Prostate gland (tissue), 2 donors: ENCODE data around the gene PSORS1C1. TPM values are rescaled to one million over a fixed set of nuclear protein-coding genes. Genes with fewer than 3 reads are reported as not detected.

Experiments used
- DNase-seq: peaks from one replicate; pipeline ENCODE4 v3.0.0-alpha.2; 2019; ENCODE audit warnings: low spot score
- H3K27ac ChIP-seq, 2 donors: fragments of 200-600 bp; sonication (generic); 2 replicates each; pipeline ENCODE4 v1.5.1; 2017 to 2019
- H3K27me3 ChIP-seq: fragments of 200-600 bp; sonication (generic); replicated peaks from 2 replicates; pipeline ENCODE4 v1.5.1; 2019; ENCODE audit not compliant: insufficient read depth
- H3K36me3 ChIP-seq, 2 donors: fragments of 200-600 bp; sonication (generic); 1 replicate in 1 of 2; 2 replicates in 1 of 2; pipeline versions ENCODE4 v1.5.1 to v1.8.1; 2017 to 2019
- H3K4me1 ChIP-seq: fragments of 200-600 bp; sonication (generic); replicated peaks from 2 replicates; pipeline ENCODE4 v1.5.1; 2019
- H3K4me3 ChIP-seq, 2 donors: fragments of 200-600 bp; sonication (generic); 2 replicates each; pipeline ENCODE4 v1.5.1; 2017 to 2019
- H3K9me3 ChIP-seq: fragments of 200-600 bp; sonication (generic); 2 replicates; pipeline ENCODE4 v1.5.1; 2017
- POLR2A ChIP-seq: fragments of 450-650 bp; IDR thresholded peaks from one replicate; pipeline ENCODE4 v1.6.1; 2016; ENCODE audit warnings: antibody characterized with exemption, mild to moderate bottlenecking
- POLR2AphosphoS5 ChIP-seq: sonication (generic); formaldehyde crosslinking; IDR thresholded peaks from one replicate; pipeline ENCODE4 v1.6.1; 2017; ENCODE audit warnings: antibody characterized with exemption
- WGBS: methylation state at CpG from one replicate; pipeline ENCODE4 v1.1.5; 2018; 5-methylcytosine and 5-hydroxymethylcytosine counted together
- intact Hi-C: fragments of 100-400 bp; cut with DNase I; formaldehyde crosslinking; loops from one replicate; pipeline ENCODE4 v1.14.2; 2022
- total RNA-seq, 2 donors: library from RNA; depleted of rRNA; stranded (reverse); fragments of >200 nt; gene quantifications; one replicate each; pipeline ENCODE4 v1.1.0, GENCODE V29; 2016
- TF ChIP-seq, protein P1 (sequence below), 4 experiments: fragments of 200-600 bp in 2 of 4; fragments of 450-650 bp in 2 of 4; sonication (generic) in 2 of 4; IDR thresholded peaks; 1 replicate in 3 of 4; 2 replicates in 1 of 4; pipeline ENCODE4 v1.5.1; 2016 to 2019; ENCODE audit warnings: antibody characterized with exemption in 4 of 4, mild to moderate bottlenecking in 2 of 4, moderate library complexity in 2 of 4

Gene PSORS1C1
- total RNA-seq, 2 donors from 2014 or later: 1.2 to 3.5 TPM

DNA sequence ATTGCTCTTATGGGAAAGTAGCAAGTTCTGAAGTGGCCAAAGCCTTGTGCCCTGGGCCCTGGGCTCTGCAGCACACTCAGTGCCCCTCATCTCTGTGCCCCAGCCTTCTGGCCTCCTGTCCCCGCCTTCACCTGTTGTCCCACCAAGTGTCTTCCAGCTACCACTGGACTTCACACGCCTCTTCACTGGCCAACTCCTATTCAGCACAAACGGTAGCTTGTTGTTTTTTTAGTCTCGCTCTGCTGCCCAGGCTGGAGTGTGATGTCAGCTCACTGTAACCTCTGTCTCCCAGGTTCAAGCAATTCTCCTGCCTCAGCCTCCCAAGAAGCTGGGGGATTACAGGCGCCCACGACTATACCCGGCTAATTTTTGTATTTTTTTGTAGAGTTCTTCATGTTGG lies 38.2 kb downstream of the PSORS1C1 start:
- intact Hi-C loops: no loop called here
- no peaks in the 10 kb centered on the region for H3K4me1 ChIP-seq
- no peaks in the 10 kb centered on the region for H3K36me3 ChIP-seq
- no peak for DNase-seq
- no peak overlapping the region for H3K27ac ChIP-seq
- no peak overlapping the region for H3K4me3 ChIP-seq
- no peaks in the 10 kb centered on the region for H3K27me3 ChIP-seq
- TF ChIP-seq, protein P1, sequence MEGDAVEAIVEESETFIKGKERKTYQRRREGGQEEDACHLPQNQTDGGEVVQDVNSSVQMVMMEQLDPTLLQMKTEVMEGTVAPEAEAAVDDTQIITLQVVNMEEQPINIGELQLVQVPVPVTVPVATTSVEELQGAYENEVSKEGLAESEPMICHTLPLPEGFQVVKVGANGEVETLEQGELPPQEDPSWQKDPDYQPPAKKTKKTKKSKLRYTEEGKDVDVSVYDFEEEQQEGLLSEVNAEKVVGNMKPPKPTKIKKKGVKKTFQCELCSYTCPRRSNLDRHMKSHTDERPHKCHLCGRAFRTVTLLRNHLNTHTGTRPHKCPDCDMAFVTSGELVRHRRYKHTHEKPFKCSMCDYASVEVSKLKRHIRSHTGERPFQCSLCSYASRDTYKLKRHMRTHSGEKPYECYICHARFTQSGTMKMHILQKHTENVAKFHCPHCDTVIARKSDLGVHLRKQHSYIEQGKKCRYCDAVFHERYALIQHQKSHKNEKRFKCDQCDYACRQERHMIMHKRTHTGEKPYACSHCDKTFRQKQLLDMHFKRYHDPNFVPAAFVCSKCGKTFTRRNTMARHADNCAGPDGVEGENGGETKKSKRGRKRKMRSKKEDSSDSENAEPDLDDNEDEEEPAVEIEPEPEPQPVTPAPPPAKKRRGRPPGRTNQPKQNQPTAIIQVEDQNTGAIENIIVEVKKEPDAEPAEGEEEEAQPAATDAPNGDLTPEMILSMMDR (IDR thresholded peaks at IDR 0.05): no peak
- no peak for TF ChIP-seq POLR2A
- TF ChIP-seq POLR2AphosphoS5: no peak
- 87% methylated on average over 7 of the region's 7 CpGs for WGBS
- H3K9me3 ChIP-seq: no peaks in the 10 kb centered on the region

DNA sequence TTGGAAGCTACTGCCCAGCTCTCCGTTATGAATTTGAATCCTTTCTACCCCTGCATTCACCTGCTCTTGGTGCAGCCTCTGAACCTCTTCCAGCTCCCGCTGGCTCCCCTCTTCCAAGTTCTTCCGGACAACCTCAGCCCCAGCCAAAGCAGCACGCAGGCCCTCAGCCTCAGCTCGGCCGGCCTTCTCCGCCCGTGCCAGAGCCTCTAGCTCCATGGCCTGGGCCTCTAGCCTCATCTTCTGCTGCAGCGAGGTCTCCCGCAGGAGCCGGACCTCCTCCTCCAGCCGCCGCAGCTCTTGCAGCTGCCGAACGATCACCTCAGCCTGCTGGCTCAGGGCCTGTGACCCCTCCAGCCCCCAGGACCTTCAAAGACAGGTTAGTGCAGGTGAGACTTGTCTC lies 39.8 kb downstream of the PSORS1C1 start:
- Histone ChIP-seq H3K4me1 (peaks cover 5% of the 10 kb centered on the region), H3K4me3 (no peak overlapping the region), H3K36me3 (no peaks in the 10 kb centered on the region), H3K9me3 (no peaks in the 10 kb centered on the region), H3K27ac (no peak overlapping the region), H3K27me3 (no peaks in the 10 kb centered on the region)
- intact Hi-C loops: no loop called here
- 91% methylated on average over 15 of the region's 15 CpGs for WGBS
- DNase-seq: no peak
- TF ChIP-seq POLR2AphosphoS5 (no peak), POLR2A (no peak)
- TF ChIP-seq, protein P1 (IDR thresholded peaks at IDR 0.05): no peak

DNA sequence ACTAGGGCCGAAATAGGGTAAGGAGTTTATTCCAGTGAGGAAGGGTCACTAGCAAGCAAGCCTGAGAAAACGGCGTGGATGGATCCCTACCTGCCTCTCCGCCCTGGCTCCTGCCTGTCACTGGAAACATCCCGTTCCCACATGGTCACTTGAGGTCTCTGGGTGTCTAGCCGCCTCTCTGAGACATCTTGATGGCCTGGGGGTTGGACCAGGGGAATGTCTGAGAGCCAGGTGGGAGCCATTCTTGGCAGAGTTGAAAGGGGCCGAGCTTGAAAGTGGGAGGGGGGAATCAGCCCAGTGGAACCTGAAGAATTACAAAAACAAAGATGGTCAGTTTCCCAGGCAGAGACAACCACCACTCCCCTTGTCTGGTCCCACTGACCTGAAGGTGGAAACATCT lies 42.0 kb downstream of the PSORS1C1 start:
- no peak for DNase-seq

GRCh38 chr6:31157513-31158139 lies 43.0 kb downstream of the PSORS1C1 start, which contains the start of gene CCHCR1:
TSS of gene CCHCR1 (minus strand) at chr6:31157802. CDS start at chr6:31157600, 202 bp downstream.
- no peak for DNase-seq
- intact Hi-C loops: loop anchor here (5.0 kb wide), 1 partner anchor 40 kb away; no protein-coding TSS in a partner anchor
- Histone ChIP-seq H3K9me3 (no peaks in the 10 kb centered on the region), H3K36me3 (no peaks in the 10 kb centered on the region), H3K4me3 (peak within 1 kb of the TSS; percentile 57 to 58), H3K27me3 (no peaks in the 10 kb centered on the region), H3K4me1 (peaks cover 5% of the 10 kb centered on the region), H3K27ac (peak within 1 kb of the TSS; percentile 80 to 86)
- WGBS: 7% methylated on average over 14 of the region's 14 CpGs
- TF ChIP-seq POLR2AphosphoS5 (no peak), POLR2A (no peak)
- TF ChIP-seq, protein P1 (IDR thresholded peaks at IDR 0.05): no peak

More for the DNA sequence above, 42.0 kb downstream of the PSORS1C1 start:
- intact Hi-C loops: loop anchor here (5.0 kb wide), 1 partner anchor 41 kb away; no protein-coding TSS in a partner anchor
- TF ChIP-seq, protein P1 (IDR thresholded peaks at IDR 0.05): no peak
- TF ChIP-seq POLR2AphosphoS5 (no peak), POLR2A (no peak)
- no peaks in the 10 kb centered on the region for H3K36me3 ChIP-seq
- no peak overlapping the region for H3K4me3 ChIP-seq
- no peaks in the 10 kb centered on the region for H3K9me3 ChIP-seq
- H3K4me1 ChIP-seq: peaks cover 5% of the 10 kb centered on the region
- H3K27me3 ChIP-seq: no peaks in the 10 kb centered on the region
- H3K27ac ChIP-seq: no peak overlapping the region
- 91% methylated on average over 7 of the region's 7 CpGs for WGBS
